HG03575 (cell line): Measurements from ENCODE around the gene S100A7.
"Not testable (repeated sequence)": the region's sequence is repeated elsewhere in the genome, so short reads cannot be mapped to it uniquely, and the experiment has no call there.

Experiments
- ATAC-seq: cut with Tn5 transposase; IDR thresholded peaks from one replicate; pipeline ENCODE4 v1.9.1; 2021; ENCODE audit not compliant: unreplicated experiment, insufficient number of reproducible peaks, low FRiP score; ENCODE audit errors: extremely low read depth

Gene S100A7

GRCh38 chr1:153478692-153479618, 18.5 kb upstream of the S100A7 start:
- no peak for ATAC-seq

GRCh38 chr1:153478047-153478691, 17.7 kb upstream of the S100A7 start:
- no peak for ATAC-seq

GRCh38 chr1:153476491-153477093, 16.1 kb upstream of the S100A7 start:
- no peak for ATAC-seq

GRCh38 chr1:153475282-153475681, 14.8 kb upstream of the S100A7 start:
- no peak for ATAC-seq

- no peak for ATAC-seq
Observed at GRCh38 chr1:153474347-153474746, 13.9 kb upstream of the S100A7 start.

- no peak for ATAC-seq
Observed at GRCh38 chr1:153470707-153471106, 10.3 kb upstream of the S100A7 start.

GRCh38 chr1:153466908-153467307, 6.5 kb upstream of the S100A7 start:
- ATAC-seq: no peak

GRCh38 chr1:153465811-153466636, 5.6 kb upstream of the S100A7 start:
- ATAC-seq: no peak

GRCh38 chr1:153462741-153463140, 2.3 kb upstream of the S100A7 start:
- ATAC-seq: not testable (repeated sequence)

- ATAC-seq: no peak
Observed at GRCh38 chr1:153459655-153460054, 796 bp downstream of the S100A7 start.

- ATAC-seq: no peak
Observed at GRCh38 chr1:153456396-153456795, 4.1 kb downstream of the S100A7 start.

- ATAC-seq: not testable (repeated sequence)
Observed at GRCh38 chr1:153448851-153449250, 11.6 kb downstream of the S100A7 start.

GRCh38 chr1:153447498-153448170, 12.8 kb downstream of the S100A7 start:
- ATAC-seq: no peak

- ATAC-seq: no peak
Observed at GRCh38 chr1:153444078-153444477, 16.4 kb downstream of the S100A7 start.

- no peak for ATAC-seq
Observed at GRCh38 chr1:153443486-153443885, 17.0 kb downstream of the S100A7 start.

GRCh38 chr1:153441238-153441755, 19.2 kb downstream of the S100A7 start:
- no peak for ATAC-seq

- ATAC-seq: no peak
Observed at GRCh38 chr1:153439273-153439672, 21.2 kb downstream of the S100A7 start.

- ATAC-seq: no peak
Observed at GRCh38 chr1:153438599-153438998, 21.9 kb downstream of the S100A7 start.
